B cell (primary cell): Measurements from ENCODE around the gene NUP214. TPM values are rescaled to one million over a fixed set of nuclear protein-coding genes. Genes with fewer than 3 reads are reported as not detected.
A peak's percentile ranks its signal among the peaks of the same experiment; 100 is the strongest.

Source experiments
- ATAC-seq: fragments of 200-7000 bp; cut with Tn5 transposase; one replicate; pipeline ENCODE4 v1.10.0; 2021; ENCODE audit warnings: low read depth, mild to moderate bottlenecking, moderate number of reproducible peaks, moderate library complexity
- CTCF ChIA-PET: fragments of 350-600 bp; sonication (Branson Sonifier 250); formaldehyde crosslinking; loops from one replicate; lab custom pipeline; 2021; ENCODE audit warnings: antibody characterized with exemption, inconsistent platforms; lab: Charles Lee
- POLR2A ChIA-PET: fragments of 350-600 bp; sonication (Branson Sonifier 250); formaldehyde crosslinking; loops from one replicate; lab custom pipeline; 2021; ENCODE audit warnings: antibody characterized with exemption; lab: Charles Lee
- DNase-seq: peaks from one replicate; pipeline ENCODE4 v3.0.0; 2013
- H2AFZ ChIP-seq: 2 replicates; pipeline ENCODE4 v1.6.1; 2012; ENCODE audit warnings: mild to moderate bottlenecking, low read depth, low read length; ENCODE audit not compliant: insufficient read depth, poor library complexity, severe bottlenecking
- H3K27ac ChIP-seq, 2 donors: 1 replicate in 1 of 2; 2 replicates in 1 of 2; pipeline ENCODE4 v1.5.1; 2012 to 2013; ENCODE audit warnings: low read length in 2 of 2, mild to moderate bottlenecking in 2 of 2, moderate library complexity in 1 of 2
- H3K27me3 ChIP-seq, 4 experiments: fragments of 200-600 bp in 1 of 4; sonication (generic) in 1 of 4; replicated peaks in 1 of 4; 1 replicate in 2 of 4; 2 replicates in 2 of 4; pipeline versions ENCODE4 v1.6.1 to v1.7.0; 2013 to 2016; ENCODE audit warnings: low read length in 3 of 4, mild to moderate bottlenecking in 2 of 4, mixed read lengths in 1 of 4, moderate library complexity in 1 of 4; ENCODE audit not compliant: insufficient read depth in 4 of 4, control insufficient read depth in 3 of 4; ENCODE audit errors: control extremely low read depth in 1 of 4
- H3K36me3 ChIP-seq, 2 experiments: replicated peaks in 1 of 2; 1 replicate in 1 of 2; 2 replicates in 1 of 2; pipeline versions ENCODE4 v1.6.1 to v1.7.1; 2013; ENCODE audit warnings: low read length in 1 of 2; ENCODE audit not compliant: insufficient read depth in 2 of 2, control insufficient read depth in 1 of 2; ENCODE audit errors: control extremely low read depth in 1 of 2, extremely low read depth in 1 of 2
- H3K4me1 ChIP-seq, 2 donors: fragments of 200-600 bp in 1 of 2; sonication (generic) in 1 of 2; 1 replicate in 1 of 2; 2 replicates in 1 of 2; pipeline versions ENCODE4 v1.5.1 to v1.6.1; 2013 to 2017; ENCODE audit warnings: low read length in 2 of 2; ENCODE audit not compliant: control insufficient read depth in 2 of 2, insufficient read depth in 2 of 2
- H3K4me2 ChIP-seq: replicated peaks from 2 replicates; pipeline ENCODE3; 2012; ENCODE audit warnings: mild to moderate bottlenecking, low read depth, low read length; ENCODE audit not compliant: poor library complexity, severe bottlenecking
- H3K4me3 ChIP-seq, 5 experiments: fragments of 200-600 bp in 1 of 5; sonication (generic) in 1 of 5; 1 replicate in 3 of 5; 2 replicates in 2 of 5; pipeline versions ENCODE4 v1.5.1 to v1.7.0; 2011 to 2016; ENCODE audit warnings: low read length in 4 of 5, mild to moderate bottlenecking in 4 of 5, low read depth in 2 of 5, control low read depth in 1 of 5, moderate library complexity in 1 of 5; ENCODE audit not compliant: insufficient read depth in 1 of 5; ENCODE audit errors: control extremely low read depth in 1 of 5, extremely low read depth in 1 of 5
- H3K79me2 ChIP-seq: fragments of 200-600 bp; sonication (generic); one replicate; pipeline ENCODE4 v1.6.0; 2016; ENCODE audit warnings: low read length; ENCODE audit not compliant: control insufficient read depth, insufficient read depth
- H3K9ac ChIP-seq: fragments of 200-600 bp; sonication (generic); 2 replicates; pipeline ENCODE4 v1.6.1; 2017; ENCODE audit warnings: mild to moderate bottlenecking, low read length, moderate library complexity
- H3K9me3 ChIP-seq, 3 donors: one replicate each; pipeline versions ENCODE4 v1.6.1 to v1.7.1; 2013; ENCODE audit warnings: low read length in 2 of 3; ENCODE audit not compliant: control insufficient read depth in 2 of 3, insufficient read depth in 1 of 3; ENCODE audit errors: control extremely low read depth in 1 of 3
- H4K20me1 ChIP-seq: 2 replicates; pipeline ENCODE4 v1.6.0; 2012; ENCODE audit warnings: mild to moderate bottlenecking, low read length; ENCODE audit not compliant: insufficient read depth, control insufficient read depth, poor library complexity, severe bottlenecking
- H3K27ac Mint-ChIP-seq: one replicate; pipeline ENCODE4 v1.8.0; 2021; ENCODE audit warnings: mixed read lengths
- H3K27me3 Mint-ChIP-seq: one replicate; pipeline ENCODE4 v1.8.0; 2021; ENCODE audit warnings: mixed read lengths
- H3K4me1 Mint-ChIP-seq: one replicate; pipeline ENCODE4 v1.8.0; 2021; ENCODE audit warnings: mixed read lengths
- H3K4me3 Mint-ChIP-seq: one replicate; pipeline ENCODE4 v1.8.0; 2021; ENCODE audit warnings: mixed read lengths
- H3K9me3 Mint-ChIP-seq: one replicate; pipeline ENCODE4 v1.8.0; 2022; ENCODE audit warnings: mixed read lengths; ENCODE audit not compliant: insufficient read depth
- EZH2 ChIP-seq: IDR thresholded peaks from 2 replicates; pipeline ENCODE4 v1.6.1; 2012; ENCODE audit warnings: borderline replicate concordance, low read depth, mild to moderate bottlenecking, moderate library complexity, low read length; ENCODE audit not compliant: insufficient read depth, poor library complexity, severe bottlenecking
- WGBS: methylation state at CpG from one replicate; pipeline ENCODE4 v1.1.5; 2013; ENCODE audit warnings: missing lambda C conversion rate; ENCODE audit not compliant: insufficient coverage; 5-methylcytosine and 5-hydroxymethylcytosine counted together
- intact Hi-C: fragments of 100-400 bp; cut with micrococcal nuclease; formaldehyde crosslinking; loops from one replicate; pipeline ENCODE4 v1.10.0; 2022
- polyA plus RNA-seq: library from polyadenylated mRNA; depleted of rRNA; stranded (reverse); fragments of >200 nt; gene quantifications from 2 replicates; pipeline ENCODE4 v1.2.3, GENCODE V29; 2012
- total RNA-seq, 2 donors: library from RNA; stranded (reverse); fragments of 120-200 nt in 1 of 2; gene quantifications; 1 replicate in 1 of 2; 2 replicates in 1 of 2; pipeline versions ENCODE4 v1.2.3 to v1.2.4, GENCODE V29; 2013 to 2022
- TF ChIP-seq, protein P1 (sequence below): fragments of 200-600 bp; IDR thresholded peaks from one replicate; pipeline ENCODE4 v1.8.0; 2022; ENCODE audit warnings: antibody characterized with exemption, mild to moderate bottlenecking

NUP214 gene
- total and polyA plus RNA-seq, 2 donors (not counting 1 experiment from before 2014, with no cell fraction given): 19.0 to 94.6 TPM

DNA sequence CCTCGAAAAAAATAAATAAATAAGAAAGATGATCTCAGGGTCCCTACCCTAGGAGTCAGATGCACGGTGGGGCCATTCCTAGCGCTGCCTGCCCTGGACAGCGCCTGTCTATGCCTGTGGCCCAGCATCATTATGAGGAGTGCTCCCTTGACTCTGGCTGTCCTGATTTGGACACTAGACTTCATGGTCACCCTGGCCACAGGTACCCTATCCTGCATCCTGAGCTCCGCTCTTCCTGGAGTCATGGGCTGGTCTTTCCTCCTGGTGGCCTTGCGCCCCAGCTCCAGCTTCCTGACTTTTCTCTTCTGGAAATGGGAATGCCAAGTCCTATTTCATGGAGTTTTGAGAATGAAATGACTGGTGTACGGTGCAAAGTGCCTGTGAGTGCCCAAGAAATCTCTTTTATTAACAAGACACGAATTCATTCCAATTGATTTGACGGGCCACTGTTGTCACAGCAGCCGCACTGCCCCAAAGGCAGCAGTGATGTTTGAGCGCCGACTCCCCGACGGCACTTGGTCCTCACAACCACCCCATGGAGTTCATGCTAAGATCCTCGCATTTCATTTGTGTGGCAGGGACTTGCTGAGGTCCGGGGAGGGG is 29.6 kb upstream of the NUP214 start:
- Histone ChIP-seq H3K4me3 (no peak overlapping the region), H3K36me3 (no peaks in the 10 kb centered on the region), H4K20me1 (no peaks in the 10 kb centered on the region), H2AFZ (no peak overlapping the region), H3K79me2 (no peaks in the 10 kb centered on the region), H3K9ac (no peak overlapping the region), H3K27me3 (peaks cover 0 to 41% (median 16%) of the 10 kb centered on the region in 4 experiments), H3K9me3 (no peaks in the 10 kb centered on the region), H3K27ac (no peak overlapping the region), H3K4me2 (peak overlapping the region; percentile 48), H3K4me1 (peaks cover 5 to 11% of the 10 kb centered on the region in 2 donors)
- peak overlapping the region; percentile 80 for H3K4me3 Mint-ChIP-seq
- intact Hi-C loops: no loop called here
- WGBS: 41% methylated on average over 11 of the region's 16 CpGs
- H3K27ac Mint-ChIP-seq: no peak overlapping the region
- H3K27me3 Mint-ChIP-seq: peaks cover 31% of the 10 kb centered on the region
- ATAC-seq (no peak), DNase-seq (peak; percentile 27)
- CTCF ChIA-PET: no interaction called here
- no peaks in the 10 kb centered on the region for H3K9me3 Mint-ChIP-seq
- POLR2A ChIA-PET: no interaction called here
- H3K4me1 Mint-ChIP-seq: peaks cover 12% of the 10 kb centered on the region
- no peak for TF ChIP-seq EZH2
- TF ChIP-seq, protein P1, sequence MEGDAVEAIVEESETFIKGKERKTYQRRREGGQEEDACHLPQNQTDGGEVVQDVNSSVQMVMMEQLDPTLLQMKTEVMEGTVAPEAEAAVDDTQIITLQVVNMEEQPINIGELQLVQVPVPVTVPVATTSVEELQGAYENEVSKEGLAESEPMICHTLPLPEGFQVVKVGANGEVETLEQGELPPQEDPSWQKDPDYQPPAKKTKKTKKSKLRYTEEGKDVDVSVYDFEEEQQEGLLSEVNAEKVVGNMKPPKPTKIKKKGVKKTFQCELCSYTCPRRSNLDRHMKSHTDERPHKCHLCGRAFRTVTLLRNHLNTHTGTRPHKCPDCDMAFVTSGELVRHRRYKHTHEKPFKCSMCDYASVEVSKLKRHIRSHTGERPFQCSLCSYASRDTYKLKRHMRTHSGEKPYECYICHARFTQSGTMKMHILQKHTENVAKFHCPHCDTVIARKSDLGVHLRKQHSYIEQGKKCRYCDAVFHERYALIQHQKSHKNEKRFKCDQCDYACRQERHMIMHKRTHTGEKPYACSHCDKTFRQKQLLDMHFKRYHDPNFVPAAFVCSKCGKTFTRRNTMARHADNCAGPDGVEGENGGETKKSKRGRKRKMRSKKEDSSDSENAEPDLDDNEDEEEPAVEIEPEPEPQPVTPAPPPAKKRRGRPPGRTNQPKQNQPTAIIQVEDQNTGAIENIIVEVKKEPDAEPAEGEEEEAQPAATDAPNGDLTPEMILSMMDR: no peak

DNA sequence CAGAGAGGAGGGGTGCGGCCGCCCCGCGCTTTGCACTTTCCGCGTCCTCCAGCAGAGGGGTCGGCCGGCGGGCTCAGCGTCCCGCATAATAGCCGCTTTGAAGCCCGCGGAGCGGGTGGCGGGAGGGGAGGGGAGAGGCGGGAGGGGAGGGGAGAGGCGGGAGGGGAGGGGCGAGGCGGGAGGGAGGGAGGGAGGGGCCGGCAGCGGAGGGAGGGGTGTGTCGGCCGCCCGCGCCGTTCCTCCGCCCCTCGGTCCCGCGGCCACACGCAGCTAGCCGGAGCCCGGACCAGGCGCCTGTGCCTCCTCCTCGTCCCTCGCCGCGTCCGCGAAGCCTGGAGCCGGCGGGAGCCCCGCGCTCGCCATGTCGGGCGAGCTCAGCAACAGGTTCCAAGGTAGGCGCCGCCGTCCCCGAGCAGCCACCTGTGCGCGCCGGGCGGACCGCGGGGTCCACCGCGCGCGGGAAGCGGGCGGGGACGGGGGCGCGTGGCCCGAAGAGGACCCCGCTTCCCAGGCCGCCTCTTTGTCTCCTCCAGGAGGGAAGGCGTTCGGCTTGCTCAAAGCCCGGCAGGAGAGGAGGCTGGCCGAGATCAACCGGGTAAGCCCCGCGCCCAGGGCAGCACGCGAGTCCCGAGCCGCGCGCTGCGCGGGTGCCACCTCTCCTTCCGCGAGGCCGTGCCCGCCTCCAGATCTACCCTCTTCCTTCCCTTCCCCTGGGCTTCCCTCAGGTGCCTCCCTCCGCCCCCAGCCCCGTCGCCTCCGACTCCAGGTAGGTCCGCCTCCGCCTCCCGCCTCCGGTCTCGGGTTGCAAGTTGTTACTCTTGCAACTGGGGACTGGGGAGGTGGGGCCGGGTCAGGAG is 28.9 kb upstream of the NUP214 start, which contains the start of gene AIF1L:
TSS of gene AIF1L (plus strand) at position 263 of the 857 bp plus-strand sequence. CDS start at position 362, 99 bp downstream.
- no peaks in the 10 kb centered on the region for H4K20me1 ChIP-seq

More for the DNA sequence above, 28.9 kb upstream of the NUP214 start, which contains the start of gene AIF1L:
- TF ChIP-seq EZH2: no peak
- TF ChIP-seq, protein P1: no peak
- Histone ChIP-seq H3K4me2 (peak within 1 kb of the TSS; percentile 70), H3K4me1 (peaks cover 5 to 11% of the 10 kb centered on the region in 2 donors), H3K27me3 (peaks cover 0 to 41% (median 16%) of the 10 kb centered on the region in 4 experiments), H3K9me3 (no peaks in the 10 kb centered on the region), H3K27ac (no peak within 1 kb of the TSS), H3K36me3 (no peaks in the 10 kb centered on the region), H3K79me2 (no peaks in the 10 kb centered on the region), H3K4me3 (peak within 1 kb of the TSS in 1 of 5 experiments; percentile 31), H3K9ac (no peak within 1 kb of the TSS), H2AFZ (peak within 1 kb of the TSS; percentile 22)
- H3K27me3 Mint-ChIP-seq: peaks cover 31% of the 10 kb centered on the region
- peaks cover 12% of the 10 kb centered on the region for H3K4me1 Mint-ChIP-seq
- 1% methylated on average over 81 of the region's 99 CpGs for WGBS
- CTCF ChIA-PET: no interaction called here
- no peak for ATAC-seq
- intact Hi-C loops: no loop called here
- POLR2A ChIA-PET: no interaction called here
- peak within 1 kb of the TSS; percentile 80 for H3K4me3 Mint-ChIP-seq
- H3K27ac Mint-ChIP-seq: no peak within 1 kb of the TSS
- H3K9me3 Mint-ChIP-seq: no peaks in the 10 kb centered on the region
- DNase-seq: peak; percentile 25
